ENCODE measurements around the gene MED25. TPM values are rescaled to one million over a fixed set of nuclear protein-coding genes. Genes with fewer than 3 reads are reported as not detected.
A peak's percentile ranks its signal among the peaks of the same experiment; 100 is the strongest.

MED25 gene
- total RNA-seq, 1 donor from 2014 or later, result 25.0 TPM

GRCh38 chr19:49870309-49870901 lies 52.3 kb downstream of the MED25 start:
- H3K36me3 ChIP-seq, result peaks cover 0 to 7% of the 10 kb centered on the region in 2 donors
- peak overlapping the region; percentile 92 for H3K27ac ChIP-seq
- no peaks in the 10 kb centered on the region for H3K27me3 ChIP-seq
- H3K4me1 ChIP-seq, result peaks cover 59% of the 10 kb centered on the region
- DNase-seq (ENCODE audit: extremely low spot score in 2 of 2), result no peak
- no peak for TF ChIP-seq POLR2A (IDR thresholded peaks at IDR 0.05)
- no peak for TF ChIP-seq POLR2AphosphoS5 (IDR thresholded peaks at IDR 0.05; ENCODE audit: insufficient read depth in 1 of 2, low read depth in 1 of 2)
- no peak for TF ChIP-seq CTCF (IDR thresholded peaks at IDR 0.05)
- intact Hi-C loops (cut with DNase I), result no loop called here
- H3K9me3 ChIP-seq, result no peaks in the 10 kb centered on the region
- peak overlapping the region; percentile 58 to 65 for H3K4me3 ChIP-seq

- Histone ChIP-seq H3K4me1 (peaks cover 54% of the 10 kb centered on the region), H3K9me3 (no peaks in the 10 kb centered on the region), H3K4me3 (no peak overlapping the region), H3K36me3 (peaks cover 0 to 7% of the 10 kb centered on the region in 2 donors), H3K27ac (no peak overlapping the region), H3K27me3 (no peaks in the 10 kb centered on the region)
- no peak for DNase-seq (ENCODE audit: extremely low spot score in 2 of 2)
- TF ChIP-seq POLR2A (IDR thresholded peaks at IDR 0.05), result no peak
- TF ChIP-seq POLR2AphosphoS5 (IDR thresholded peaks at IDR 0.05; ENCODE audit: insufficient read depth in 1 of 2, low read depth in 1 of 2), result no peak
- TF ChIP-seq CTCF (IDR thresholded peaks at IDR 0.05), result no peak
- intact Hi-C loops (cut with DNase I), result no loop called here
These were observed 53.4 kb downstream of the MED25 start for GRCh38 chr19:49871349-49871985.

GRCh38 chr19:49872245-49873128 lies 54.4 kb downstream of the MED25 start:
- intact Hi-C loops (cut with DNase I), result no loop called here
- Histone ChIP-seq H3K36me3 (peaks cover 0 to 7% of the 10 kb centered on the region in 2 donors), H3K9me3 (no peaks in the 10 kb centered on the region), H3K27me3 (no peaks in the 10 kb centered on the region), H3K27ac (no peak overlapping the region), H3K4me3 (no peak overlapping the region), H3K4me1 (peaks cover 49% of the 10 kb centered on the region)
- no peak for TF ChIP-seq POLR2AphosphoS5 (IDR thresholded peaks at IDR 0.05; ENCODE audit: insufficient read depth in 1 of 2, low read depth in 1 of 2)
- DNase-seq (ENCODE audit: extremely low spot score in 2 of 2), result no peak

- TF ChIP-seq CTCF (IDR thresholded peaks at IDR 0.05) (no peak), POLR2AphosphoS5 (IDR thresholded peaks at IDR 0.05; ENCODE audit: insufficient read depth in 1 of 2, low read depth in 1 of 2) (no peak), POLR2A (IDR thresholded peaks at IDR 0.05) (no peak)
- H3K36me3 ChIP-seq, result peaks cover 0 to 7% of the 10 kb centered on the region in 2 donors
- no peak for DNase-seq (ENCODE audit: extremely low spot score in 2 of 2)
- no peak overlapping the region for H3K4me3 ChIP-seq
- no peak overlapping the region for H3K27ac ChIP-seq
- peaks cover 44% of the 10 kb centered on the region for H3K4me1 ChIP-seq
- intact Hi-C loops (cut with DNase I), result no loop called here
- H3K9me3 ChIP-seq, result no peaks in the 10 kb centered on the region
- H3K27me3 ChIP-seq, result no peaks in the 10 kb centered on the region
These were observed 55.0 kb downstream of the MED25 start for GRCh38 chr19:49873129-49873521.

- Histone ChIP-seq H3K9me3 (no peaks in the 10 kb centered on the region), H3K36me3 (peaks cover 0 to 7% of the 10 kb centered on the region in 2 donors), H3K27ac (no peak overlapping the region), H3K4me1 (peaks cover 44% of the 10 kb centered on the region), H3K4me3 (no peak overlapping the region), H3K27me3 (no peaks in the 10 kb centered on the region)
- DNase-seq (ENCODE audit: extremely low spot score in 2 of 2), result no peak
- intact Hi-C loops (cut with DNase I), result no loop called here
- TF ChIP-seq POLR2A (IDR thresholded peaks at IDR 0.05) (no peak), CTCF (IDR thresholded peaks at IDR 0.05) (no peak), POLR2AphosphoS5 (IDR thresholded peaks at IDR 0.05; ENCODE audit: insufficient read depth in 1 of 2, low read depth in 1 of 2) (no peak)
These were observed 55.7 kb downstream of the MED25 start for GRCh38 chr19:49873834-49874233.

All from vagina (tissue), 2 donors.